ENCODE measurements around the gene HIGD1B.

Gene HIGD1B

GRCh38 chr17:44840274-44840673, 7.4 kb upstream of the HIGD1B start:
- DNase-seq (ENCODE audit: extremely low read depth, low read depth), result no peak
- no peak overlapping the region for H3K4me3 ChIP-seq (replicated peaks; ENCODE audit: low read depth, low read length)
- no peak for TF ChIP-seq CTCF (IDR thresholded peaks at IDR 0.05; ENCODE audit: low read depth, low read length, missing control alignments)

GRCh38 chr17:44840936-44841335, 6.7 kb upstream of the HIGD1B start:
- H3K4me3 ChIP-seq (replicated peaks; ENCODE audit: low read depth, low read length), result no peak overlapping the region
- DNase-seq (ENCODE audit: extremely low read depth, low read depth), result no peak
- TF ChIP-seq CTCF (IDR thresholded peaks at IDR 0.05; ENCODE audit: low read depth, low read length, missing control alignments), result no peak

- no peak overlapping the region for H3K4me3 ChIP-seq (replicated peaks; ENCODE audit: low read depth, low read length)
- DNase-seq (ENCODE audit: extremely low read depth, low read depth), result no peak
- TF ChIP-seq CTCF (IDR thresholded peaks at IDR 0.05; ENCODE audit: low read depth, low read length, missing control alignments), result no peak
Measured at GRCh38 chr17:44842748-44843147, 4.9 kb upstream of the HIGD1B start.

- DNase-seq (ENCODE audit: extremely low read depth, low read depth), result no peak
- TF ChIP-seq CTCF (IDR thresholded peaks at IDR 0.05; ENCODE audit: low read depth, low read length, missing control alignments), result peak; percentile 10
- H3K4me3 ChIP-seq (replicated peaks; ENCODE audit: low read depth, low read length), result no peak overlapping the region
Measured at GRCh38 chr17:44844390-44844830, 3.3 kb upstream of the HIGD1B start.

- TF ChIP-seq CTCF (IDR thresholded peaks at IDR 0.05; ENCODE audit: low read depth, low read length, missing control alignments), result no peak
- no peak overlapping the region for H3K4me3 ChIP-seq (replicated peaks; ENCODE audit: low read depth, low read length)
- no peak for DNase-seq (ENCODE audit: extremely low read depth, low read depth)
Measured at GRCh38 chr17:44846206-44846605, 1.5 kb upstream of the HIGD1B start.

- DNase-seq (ENCODE audit: extremely low read depth, low read depth), result no peak
- TF ChIP-seq CTCF (IDR thresholded peaks at IDR 0.05; ENCODE audit: low read depth, low read length, missing control alignments), result no peak
- H3K4me3 ChIP-seq (replicated peaks; ENCODE audit: low read depth, low read length), result no peak overlapping the region
Measured at GRCh38 chr17:44848257-44848795, 643 bp downstream of the HIGD1B start.

GRCh38 chr17:44848961-44849489, 1.3 kb downstream of the HIGD1B start:
- no peak for TF ChIP-seq CTCF (IDR thresholded peaks at IDR 0.05; ENCODE audit: low read depth, low read length, missing control alignments)
- no peak overlapping the region for H3K4me3 ChIP-seq (replicated peaks; ENCODE audit: low read depth, low read length)
- DNase-seq (ENCODE audit: extremely low read depth, low read depth), result no peak

Data from HFF-Myc (cell line).